OCI-M2 (cell line): Measurements from ENCODE around the gene PTPRG.
"Not testable (repeated sequence)": the region's sequence is repeated elsewhere in the genome, so short reads cannot be mapped to it uniquely, and the experiment has no call there.

ENCODE experiments used
- DNase-seq: peaks from one replicate; lab custom pipeline; 2025; ENCODE audit not compliant: unreplicated experiment; lab: John Stamatoyannopoulos, UW

The PTPRG gene

GRCh38 chr3:61561374-61562041, at the start of gene PTPRG:
TSS of gene PTPRG (plus strand) at chr3:61561571. CDS start at chr3:61562288, 717 bp downstream.
- peak; percentile 17 for DNase-seq

GRCh38 chr3:61518590-61518989, 42.8 kb upstream of the PTPRG start:
- DNase-seq, result no peak

- DNase-seq, result no peak
Measured at GRCh38 chr3:61520966-61521628, 40.3 kb upstream of the PTPRG start.

DNA sequence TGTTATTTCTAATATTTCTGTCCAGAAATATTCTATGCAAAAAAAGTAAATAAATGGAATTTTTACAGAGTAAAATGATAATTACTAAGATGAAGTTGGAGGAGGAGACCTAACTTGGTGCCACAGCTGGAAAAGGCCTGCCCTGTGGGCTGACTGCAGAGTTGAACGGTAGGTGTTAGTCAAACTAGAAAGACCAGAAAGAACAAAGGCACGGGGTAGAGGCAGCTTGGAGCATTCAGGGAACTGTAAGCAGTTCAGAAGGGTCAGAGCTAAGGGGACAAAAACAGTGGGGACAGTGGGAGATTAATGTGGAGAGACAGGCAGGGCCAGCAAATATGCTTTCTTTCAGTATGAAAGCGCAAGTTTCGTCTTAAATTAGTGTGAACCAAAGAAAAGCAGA, 39.3 kb upstream of the PTPRG start:
- no peak for DNase-seq

GRCh38 chr3:61522626-61523025, 38.7 kb upstream of the PTPRG start:
- no peak for DNase-seq

DNA sequence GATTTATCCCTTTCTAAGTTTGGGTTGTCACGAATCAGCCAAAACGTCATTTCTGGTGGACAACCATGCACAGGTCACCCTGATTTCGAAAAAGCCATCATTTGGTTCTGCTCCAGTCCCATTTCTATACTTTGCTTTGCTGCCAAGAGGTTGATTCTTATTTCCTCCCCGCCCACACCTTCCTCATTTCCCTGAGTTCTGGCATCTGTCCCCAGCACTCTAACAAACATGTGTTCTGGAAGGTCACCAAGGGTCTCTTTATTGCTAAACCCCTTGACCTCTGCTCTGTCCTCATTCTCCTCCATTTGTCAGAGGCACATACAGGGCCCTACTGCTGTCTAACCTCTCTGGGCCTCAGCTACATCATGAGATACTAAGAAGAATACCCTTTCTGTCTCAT, 36.4 kb upstream of the PTPRG start:
- DNase-seq, result no peak

DNA sequence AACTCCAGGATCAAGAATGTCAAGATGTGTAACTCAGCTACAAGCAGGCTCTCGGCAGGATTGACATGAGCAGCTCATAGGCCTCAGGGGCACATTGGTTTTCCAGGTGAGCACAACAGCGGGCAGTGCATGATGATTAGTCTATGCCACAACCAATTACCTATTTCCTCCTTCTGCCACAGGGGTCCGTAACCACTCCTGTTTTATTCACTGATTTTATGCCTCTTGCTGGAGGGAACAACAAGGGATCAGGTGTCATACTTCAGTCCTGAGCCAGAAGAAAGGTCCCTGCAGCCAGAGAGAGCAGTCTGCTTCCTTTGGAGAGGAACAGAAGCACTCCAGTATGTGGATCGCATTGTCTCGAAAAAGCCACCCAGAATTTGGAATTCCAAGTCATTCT, 35.1 kb upstream of the PTPRG start:
- no peak for DNase-seq

- no peak for DNase-seq
Measured at GRCh38 chr3:61527011-61527410, 34.4 kb upstream of the PTPRG start.

- DNase-seq, result no peak
Measured at GRCh38 chr3:61530355-61530754, 31.0 kb upstream of the PTPRG start.

DNA sequence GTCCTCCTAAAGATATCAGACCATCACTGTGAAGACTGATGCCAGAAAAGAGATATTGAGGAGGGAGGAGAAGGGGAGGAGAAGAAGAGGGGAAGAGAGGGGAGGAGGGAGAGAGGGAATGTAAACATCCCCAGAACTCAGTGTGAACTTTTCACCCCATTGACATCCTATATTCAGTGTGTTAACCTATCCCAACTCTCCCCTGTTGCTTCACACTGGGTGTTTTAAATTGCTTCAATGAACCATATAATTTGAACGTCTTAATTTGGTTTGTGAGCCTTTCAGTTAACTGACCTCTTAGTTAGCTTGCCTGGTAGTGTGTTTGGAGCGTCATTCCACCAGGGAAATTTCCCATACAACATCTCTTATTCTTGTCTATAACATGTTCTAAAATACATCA, 29.8 kb upstream of the PTPRG start:
- DNase-seq, result no peak

- DNase-seq, result no peak
Measured at GRCh38 chr3:61532739-61533500, 28.5 kb upstream of the PTPRG start.

- no peak for DNase-seq
Measured at GRCh38 chr3:61535826-61536225, 25.5 kb upstream of the PTPRG start.

DNA sequence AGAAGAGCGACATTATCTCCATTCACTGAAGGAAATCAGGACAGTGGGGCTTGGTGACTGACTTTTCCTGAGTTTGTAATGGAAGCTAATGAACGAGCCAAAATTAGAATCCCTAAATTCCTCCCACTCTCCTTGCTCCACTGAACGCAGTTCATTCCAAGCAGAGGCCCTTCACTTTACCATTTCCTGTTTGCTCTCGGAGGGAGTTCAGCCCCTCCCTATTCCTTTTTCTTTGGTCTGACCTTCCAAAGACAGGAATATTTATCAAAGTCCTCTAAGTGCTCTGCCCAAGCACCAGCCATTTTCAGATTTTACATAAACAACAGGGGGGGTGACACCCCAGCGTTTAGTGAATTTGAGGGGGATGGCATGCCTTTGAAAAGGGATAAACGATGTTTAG, 24.0 kb upstream of the PTPRG start:
- no peak for DNase-seq

DNA sequence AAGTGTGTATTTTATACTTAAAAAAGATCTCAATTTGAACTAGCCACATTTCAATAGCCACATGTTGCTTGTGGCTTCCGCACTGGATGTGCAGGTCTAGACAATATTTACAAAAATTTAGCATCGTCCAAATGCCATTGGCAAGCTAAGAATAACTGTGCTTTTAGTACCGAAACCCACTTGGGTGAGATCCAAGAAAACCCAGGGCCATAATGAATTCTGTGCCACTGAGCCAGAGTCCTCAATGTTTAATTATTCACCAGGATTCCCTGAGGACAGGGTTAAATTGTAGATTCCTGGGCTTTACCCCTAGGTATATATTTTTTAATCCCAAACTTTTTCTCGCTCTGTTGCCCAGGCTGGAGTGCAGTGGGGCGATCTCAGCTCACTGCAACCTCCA, 22.9 kb upstream of the PTPRG start:
- DNase-seq, result no peak

DNA sequence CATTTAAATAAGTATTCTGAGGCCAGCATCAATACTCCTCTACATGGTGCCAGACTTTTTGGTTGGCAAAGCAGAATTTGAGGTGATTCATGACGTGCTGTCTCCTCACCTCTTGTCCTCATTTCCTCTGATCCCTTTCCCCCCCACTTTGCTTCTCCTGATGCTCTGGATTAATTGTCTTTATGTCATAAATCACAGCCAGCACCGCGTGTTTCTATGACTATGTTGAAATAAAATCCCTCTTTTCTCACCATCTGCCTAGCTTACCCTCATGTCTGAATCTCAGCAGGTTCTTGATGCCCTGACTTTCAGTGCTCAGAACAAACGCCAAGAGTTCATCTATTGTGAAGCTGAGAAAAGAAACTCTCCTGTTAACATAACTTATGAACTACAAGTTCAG, 19.7 kb upstream of the PTPRG start:
- no peak for DNase-seq

DNA sequence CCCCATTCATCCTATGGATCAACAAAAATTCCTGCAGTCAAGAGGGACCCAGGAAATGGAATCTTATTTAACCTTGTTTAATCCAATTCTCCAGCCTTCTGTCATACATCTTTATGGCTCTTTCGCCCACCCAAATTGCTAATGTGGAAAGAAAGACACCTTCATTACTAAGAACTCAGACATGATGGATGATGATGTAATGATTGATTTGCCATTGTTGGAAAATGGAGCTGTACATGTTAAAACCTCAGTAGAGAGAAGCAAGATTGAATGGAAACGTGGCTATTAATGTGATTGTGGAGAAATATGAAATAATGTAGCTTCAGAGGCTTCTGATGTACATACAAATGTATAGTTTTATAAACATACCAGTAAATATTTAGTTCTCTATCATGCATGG, 15.7 kb upstream of the PTPRG start:
- DNase-seq, result no peak

DNA sequence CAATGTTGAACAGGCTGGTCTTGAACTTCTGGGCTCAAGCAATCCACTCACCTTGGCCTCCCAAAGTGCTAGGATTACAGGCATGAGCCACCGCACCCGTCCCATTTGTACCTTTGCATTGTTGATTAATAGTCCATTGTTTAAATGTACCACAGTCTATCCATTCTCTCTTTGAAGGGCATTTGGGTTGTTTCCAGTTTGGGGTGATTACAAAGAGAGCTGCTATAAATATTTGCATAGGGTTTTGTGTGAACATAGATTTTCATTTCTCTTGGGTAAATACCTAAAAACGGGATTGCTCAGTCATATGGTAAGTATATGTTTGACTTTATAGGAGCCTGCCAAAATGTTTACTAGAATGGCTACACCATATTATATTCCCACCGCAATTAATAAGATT, 13.7 kb upstream of the PTPRG start:
- DNase-seq, result no peak

- not testable (repeated sequence) for DNase-seq
Measured at GRCh38 chr3:61552704-61553103, 8.7 kb upstream of the PTPRG start.

- no peak for DNase-seq
Measured at GRCh38 chr3:61559136-61559731, 2.1 kb upstream of the PTPRG start.

GRCh38 chr3:61560517-61561373, 626 bp upstream of the PTPRG start:
- no peak for DNase-seq
